HEK293 (cell line): ENCODE results near the gene SNTB2.

Experiments used
- CTCF ChIA-PET: fragments of 350-600 bp; formaldehyde crosslinking; extraction: SDS; loops from one replicate; lab custom pipeline; 2021; ENCODE audit warnings: antibody characterized with exemption; lab: Yijun Ruan, JAX
- POLR2A ChIA-PET: fragments of 300-600 bp; formaldehyde crosslinking; extraction: SDS; loops from one replicate; lab custom pipeline; 2020; ENCODE audit warnings: antibody characterized with exemption, inconsistent platforms; lab: Yijun Ruan, JAX
- H3K27ac ChIP-seq: fragments of 200-500 bp; sonication (Bioruptor generic); 2 replicates; pipeline ENCODE4 v1.5.1; 2014; ENCODE audit warnings: low read depth, low read length, control low read depth, inconsistent platforms; ENCODE audit errors: extremely low read depth
- H3K36me3 ChIP-seq, 2 experiments: fragments of 200-500 bp in 1 of 2; sonication (Bioruptor generic) in 1 of 2; 1 replicate in 1 of 2; 2 replicates in 1 of 2; pipeline ENCODE4 v1.5.1; 2014 to 2017; ENCODE audit warnings: inconsistent platforms in 2 of 2, low read length in 2 of 2; ENCODE audit not compliant: control insufficient read depth in 2 of 2, insufficient read depth in 1 of 2
- H3K4me1 ChIP-seq: fragments of 200-500 bp; sonication (Bioruptor generic); 2 replicates; pipeline ENCODE4 v1.5.1; 2014; ENCODE audit warnings: mild to moderate bottlenecking, low read length, inconsistent platforms; ENCODE audit not compliant: control insufficient read depth, insufficient read depth
- H3K4me3 ChIP-seq: 2 replicates; pipeline ENCODE4 v1.5.1; 2011; ENCODE audit warnings: low read depth, mild to moderate bottlenecking, control low read depth, low read length, moderate library complexity
- H3K9me3 ChIP-seq: fragments of 200-500 bp; sonication (Bioruptor generic); 2 replicates; pipeline ENCODE4 v1.5.1; 2014; ENCODE audit warnings: low read depth, low read length, inconsistent platforms; ENCODE audit not compliant: control insufficient read depth, insufficient read depth
- EGR2 ChIP-seq: fragments of 450-650 bp; formaldehyde crosslinking; IDR thresholded peaks from 2 replicates; pipeline ENCODE4 v1.5.1; 2016; ENCODE audit warnings: low read depth, missing biosample characterization, missing genetic modification characterization
- KLF7 ChIP-seq: fragments of 450-650 bp; formaldehyde crosslinking; IDR thresholded peaks from 2 replicates; pipeline ENCODE4 v1.5.1; 2016; ENCODE audit warnings: missing biosample characterization, missing genetic modification characterization, borderline replicate concordance
- MYNN ChIP-seq: fragments of 450-650 bp; formaldehyde crosslinking; IDR thresholded peaks from 2 replicates; pipeline ENCODE4 v1.5.1; 2016; ENCODE audit warnings: missing biosample characterization, missing genetic modification characterization, borderline replicate concordance
- PRDM1 ChIP-seq: fragments of 450-650 bp; formaldehyde crosslinking; IDR thresholded peaks from 2 replicates; pipeline ENCODE4; 2016; ENCODE audit warnings: missing biosample characterization, missing genetic modification characterization
- SCRT2 ChIP-seq: fragments of 450-650 bp; formaldehyde crosslinking; IDR thresholded peaks from 2 replicates; pipeline ENCODE4 v1.5.1; 2016; ENCODE audit warnings: missing biosample characterization, missing genetic modification characterization
- SP2 ChIP-seq: fragments of 450-650 bp; formaldehyde crosslinking; IDR thresholded peaks from 2 replicates; pipeline ENCODE4 v1.5.1; 2016; ENCODE audit warnings: missing biosample characterization, missing genetic modification characterization
- YY1 ChIP-seq: fragments of 450-650 bp; formaldehyde crosslinking; IDR thresholded peaks from 2 replicates; pipeline ENCODE4 v1.5.1; 2018; ENCODE audit warnings: missing biosample characterization, missing genetic modification characterization
- ZBTB10 ChIP-seq: fragments of 450-650 bp; formaldehyde crosslinking; IDR thresholded peaks from 2 replicates; pipeline ENCODE4 v1.5.1; 2016; ENCODE audit warnings: missing biosample characterization, missing genetic modification characterization
- ZBTB20 ChIP-seq: fragments of 450-650 bp; formaldehyde crosslinking; IDR thresholded peaks from 2 replicates; pipeline ENCODE4 v1.5.1; 2016; ENCODE audit warnings: missing biosample characterization, missing genetic modification characterization
- ZNF148 ChIP-seq: fragments of 450-650 bp; formaldehyde crosslinking; IDR thresholded peaks from 2 replicates; pipeline ENCODE4 v1.5.0; 2017; ENCODE audit warnings: missing biosample characterization, missing genetic modification characterization, borderline replicate concordance
- ZNF202 ChIP-seq: fragments of 450-650 bp; formaldehyde crosslinking; IDR thresholded peaks from 2 replicates; pipeline ENCODE4 v1.5.1; 2016; ENCODE audit warnings: missing biosample characterization, missing genetic modification characterization, borderline replicate concordance
- ZNF221 ChIP-seq: fragments of 450-650 bp; formaldehyde crosslinking; IDR thresholded peaks from 2 replicates; pipeline ENCODE4 v1.5.1; 2017; ENCODE audit warnings: missing biosample characterization, missing genetic modification characterization, borderline replicate concordance
- ZNF266 ChIP-seq: fragments of 450-650 bp; formaldehyde crosslinking; IDR thresholded peaks from 2 replicates; pipeline ENCODE4 v1.5.1; 2016; ENCODE audit warnings: missing biosample characterization, missing genetic modification characterization, low read depth
- ZNF350 ChIP-seq: fragments of 450-650 bp; formaldehyde crosslinking; IDR thresholded peaks from 2 replicates; pipeline ENCODE4 v1.5.0; 2017; ENCODE audit warnings: missing biosample characterization, mild to moderate bottlenecking, missing genetic modification characterization
- ZNF391 ChIP-seq: fragments of 450-650 bp; formaldehyde crosslinking; IDR thresholded peaks from 2 replicates; pipeline ENCODE4 v1.5.1; 2016; ENCODE audit warnings: low read depth, missing biosample characterization, missing genetic modification characterization, borderline replicate concordance
- ZNF48 ChIP-seq: fragments of 450-650 bp; formaldehyde crosslinking; IDR thresholded peaks from 2 replicates; pipeline ENCODE4 v1.5.1; 2016; ENCODE audit warnings: missing biosample characterization, missing genetic modification characterization
- ZNF548 ChIP-seq: fragments of 450-650 bp; formaldehyde crosslinking; IDR thresholded peaks from 2 replicates; pipeline ENCODE4 v1.5.1; 2016; ENCODE audit warnings: missing biosample characterization, missing genetic modification characterization
- ZNF585B ChIP-seq: fragments of 450-650 bp; formaldehyde crosslinking; IDR thresholded peaks from 2 replicates; pipeline ENCODE4 v1.5.1; 2016; ENCODE audit warnings: missing biosample characterization, missing genetic modification characterization
- ZNF768 ChIP-seq: fragments of 450-650 bp; formaldehyde crosslinking; IDR thresholded peaks from 2 replicates; pipeline ENCODE4 v1.5.1; 2018; ENCODE audit warnings: missing biosample characterization, mild to moderate bottlenecking, missing genetic modification characterization
- ZNF785 ChIP-seq: fragments of 450-650 bp; formaldehyde crosslinking; IDR thresholded peaks from 2 replicates; pipeline ENCODE4 v1.5.1; 2016; ENCODE audit warnings: missing biosample characterization, missing genetic modification characterization
- ZNF791 ChIP-seq: fragments of 450-650 bp; formaldehyde crosslinking; IDR thresholded peaks from 2 replicates; pipeline ENCODE4 v1.5.1; 2016; ENCODE audit warnings: missing biosample characterization, missing genetic modification characterization
- ZSCAN16 ChIP-seq: fragments of 450-650 bp; formaldehyde crosslinking; IDR thresholded peaks from 2 replicates; pipeline ENCODE4 v1.5.1; 2016; ENCODE audit warnings: missing biosample characterization, missing genetic modification characterization
- TF ChIP-seq, protein P1 (sequence below): fragments of 450-650 bp; formaldehyde crosslinking; IDR thresholded peaks from 2 replicates; pipeline ENCODE4 v1.5.1; 2017; ENCODE audit warnings: missing biosample characterization, mild to moderate bottlenecking, missing genetic modification characterization, moderate library complexity

SNTB2 gene

GRCh38 chr16:69324585-69325253 is 137.8 kb downstream of the SNTB2 start:
- ChIA-PET POLR2A (interaction anchor here (1.2 kb wide), 1 partner anchor 9 kb away, joined by 6 read pairs; no protein-coding TSS in a partner anchor), CTCF (no interaction called here)
- Histone ChIP-seq H3K9me3 (no peaks in the 10 kb centered on the region), H3K27ac (peak overlapping the region; percentile 50), H3K4me1 (peaks cover 8% of the 10 kb centered on the region), H3K36me3 (peaks cover 25 to 95% of the 10 kb centered on the region in 2 experiments; a peak in 2 of 3 replicates), H3K4me3 (no peak overlapping the region)
- TF ChIP-seq ZBTB20 = no peak; the same call in 1 of the 2 replicates
- TF ChIP-seq ZNF768 (tag by site-specific recombination) = no peak
- TF ChIP-seq ZNF266 (tag by site-specific recombination) = no peak
- TF ChIP-seq SP2 (tag by site-specific recombination) = peak; percentile 27; the same call in 1 of the 2 replicates
- peak; percentile 90 for TF ChIP-seq MYNN (tag by site-specific recombination)
- TF ChIP-seq KLF7 (tag by site-specific recombination) = no peak
- no peak for TF ChIP-seq ZNF221

DNA sequence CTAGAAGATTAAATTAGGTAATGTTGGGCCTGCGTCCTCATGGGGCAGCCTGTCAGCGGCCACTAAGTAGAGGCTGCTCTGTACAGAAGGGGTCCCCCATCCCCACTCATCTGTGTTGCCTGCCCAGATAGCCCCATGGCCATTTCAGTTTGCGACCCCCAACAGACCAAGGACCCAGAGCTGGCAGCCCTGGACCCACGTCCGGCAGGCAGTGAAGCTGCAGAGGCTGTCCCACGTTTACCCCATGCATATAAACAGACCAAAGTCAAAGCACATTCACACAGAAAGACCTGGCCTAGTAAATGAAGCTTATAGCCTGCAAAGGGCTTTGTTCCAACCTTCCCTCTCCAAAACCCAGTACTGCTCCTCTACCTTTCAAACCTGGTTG is 138.8 kb downstream of the SNTB2 start:
- H3K27ac ChIP-seq = peak overlapping the region; percentile 38; the same call in 1 of the 2 replicates
- no peak for TF ChIP-seq ZBTB10 (tag by site-specific recombination)
- ChIA-PET POLR2A (no interaction called here), CTCF (no interaction called here)
- H3K4me3 ChIP-seq = no peak overlapping the region
- H3K9me3 ChIP-seq = no peaks in the 10 kb centered on the region
- H3K4me1 ChIP-seq = peaks cover 8% of the 10 kb centered on the region
- peaks cover 25 to 84% of the 10 kb centered on the region in 2 experiments; a peak in 2 of 3 replicates for H3K36me3 ChIP-seq

DNA sequence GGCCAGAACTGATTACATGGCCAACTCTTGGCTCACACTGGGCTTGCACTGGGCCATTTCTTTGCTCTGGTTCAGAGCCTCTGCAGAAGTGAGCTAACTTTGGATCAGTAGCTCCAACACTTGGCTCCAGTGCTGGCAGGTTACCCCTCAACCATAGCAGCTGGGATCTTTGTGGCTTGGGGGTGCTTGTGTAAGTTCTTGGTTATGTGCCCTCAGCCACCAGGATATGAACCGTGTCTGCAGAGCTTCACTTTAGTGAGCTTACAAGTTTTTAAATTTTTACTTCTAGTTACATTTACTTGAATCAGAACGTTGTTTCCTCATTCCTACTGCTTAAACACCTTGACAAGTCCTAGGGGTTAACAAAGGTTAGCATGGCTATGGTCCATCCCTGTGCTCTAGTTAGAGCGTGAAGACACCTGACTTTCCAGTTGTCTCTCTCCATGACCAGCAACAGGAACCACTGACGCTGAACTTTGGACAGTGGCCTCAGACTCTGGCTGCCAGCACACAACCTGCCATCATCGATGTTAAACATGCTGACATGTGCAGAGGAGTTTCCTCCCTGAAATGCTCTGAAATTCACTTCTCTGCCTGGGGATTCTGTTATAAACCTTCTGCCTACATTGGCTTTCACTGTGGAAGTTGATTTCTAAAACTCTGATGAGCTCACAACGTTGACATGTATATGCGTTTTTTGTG is 139.4 kb downstream of the SNTB2 start:
- no peaks in the 10 kb centered on the region for H3K9me3 ChIP-seq
- H3K27ac ChIP-seq = peak overlapping the region; percentile 38; the same call in 1 of the 2 replicates
- H3K4me1 ChIP-seq = peaks cover 8% of the 10 kb centered on the region
- ChIA-PET POLR2A (interaction anchor here (4.9 kb wide), 1 partner anchor 14 kb away, joined by 27 read pairs; the partner anchor contains the start of genes COG8 and NIP7), CTCF (interaction anchor here (0.8 kb wide), 1 partner anchor 12 kb away, joined by 3 read pairs; no protein-coding TSS in a partner anchor)
- peaks cover 25 to 79% of the 10 kb centered on the region in 2 experiments; a peak in 2 of 3 replicates for H3K36me3 ChIP-seq
- H3K4me3 ChIP-seq = no peak overlapping the region
- no peak for TF ChIP-seq ZNF548 (tag by site-specific recombination)
- no peak for TF ChIP-seq ZNF350
- no peak for TF ChIP-seq ZSCAN16 (tag by site-specific recombination)
- TF ChIP-seq MYNN (tag by site-specific recombination) = no peak
- no peak for TF ChIP-seq YY1
- peak; percentile 30; the same call in 1 of the 2 replicates for TF ChIP-seq SCRT2 (tag by site-specific recombination)
- TF ChIP-seq ZNF585B (tag by site-specific recombination) = no peak
- no peak for TF ChIP-seq ZNF48 (tag by site-specific recombination)
- no peak for TF ChIP-seq ZNF202 (tag by site-specific recombination)
- TF ChIP-seq, protein P1, sequence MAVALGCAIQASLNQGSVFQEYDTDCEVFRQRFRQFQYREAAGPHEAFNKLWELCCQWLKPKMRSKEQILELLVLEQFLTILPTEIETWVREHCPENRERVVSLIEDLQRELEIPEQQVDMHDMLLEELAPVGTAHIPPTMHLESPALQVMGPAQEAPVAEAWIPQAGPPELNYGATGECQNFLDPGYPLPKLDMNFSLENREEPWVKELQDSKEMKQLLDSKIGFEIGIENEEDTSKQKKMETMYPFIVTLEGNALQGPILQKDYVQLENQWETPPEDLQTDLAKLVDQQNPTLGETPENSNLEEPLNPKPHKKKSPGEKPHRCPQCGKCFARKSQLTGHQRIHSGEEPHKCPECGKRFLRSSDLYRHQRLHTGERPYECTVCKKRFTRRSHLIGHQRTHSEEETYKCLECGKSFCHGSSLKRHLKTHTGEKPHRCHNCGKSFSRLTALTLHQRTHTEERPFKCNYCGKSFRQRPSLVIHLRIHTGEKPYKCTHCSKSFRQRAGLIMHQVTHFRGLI = peak; percentile 88
- TF ChIP-seq ZNF791 (tag by site-specific recombination) = no peak
- no peak for TF ChIP-seq EGR2 (tag by site-specific recombination)
- TF ChIP-seq ZNF785 (tag by site-specific recombination) = no peak
- no peak for TF ChIP-seq ZNF391 (tag by site-specific recombination)
- TF ChIP-seq ZNF221 = no peak
- no peak for TF ChIP-seq ZNF148 (tag by site-specific recombination)
- peak; percentile 35; the same call in 1 of the 2 replicates for TF ChIP-seq PRDM1
